Tibial nerve (tissue), 4 donors: ENCODE data around the gene RAP1B.

Experiments
- EP300 ChIP-seq, 2 donors: sonication (generic); formaldehyde crosslinking; IDR thresholded peaks; one replicate each; pipeline ENCODE4 v1.6.1; 2017; ENCODE audit warnings: antibody characterized with exemption in 2 of 2, mild to moderate bottlenecking in 1 of 2
- POLR2A ChIP-seq, 2 donors: fragments of 450-650 bp; IDR thresholded peaks; one replicate each; pipeline ENCODE4 v1.6.1; 2017; ENCODE audit warnings: antibody characterized with exemption in 2 of 2, mild to moderate bottlenecking in 2 of 2, moderate library complexity in 2 of 2
- TF ChIP-seq, protein P1 (sequence below), 5 experiments: fragments of 200-600 bp in 3 of 5; fragments of 450-650 bp in 2 of 5; sonication (generic) in 3 of 5; IDR thresholded peaks; one replicate each; pipeline ENCODE4 v1.5.1; 2016 to 2019; ENCODE audit warnings: antibody characterized with exemption in 5 of 5, mild to moderate bottlenecking in 3 of 5, moderate library complexity in 2 of 5

DNA sequence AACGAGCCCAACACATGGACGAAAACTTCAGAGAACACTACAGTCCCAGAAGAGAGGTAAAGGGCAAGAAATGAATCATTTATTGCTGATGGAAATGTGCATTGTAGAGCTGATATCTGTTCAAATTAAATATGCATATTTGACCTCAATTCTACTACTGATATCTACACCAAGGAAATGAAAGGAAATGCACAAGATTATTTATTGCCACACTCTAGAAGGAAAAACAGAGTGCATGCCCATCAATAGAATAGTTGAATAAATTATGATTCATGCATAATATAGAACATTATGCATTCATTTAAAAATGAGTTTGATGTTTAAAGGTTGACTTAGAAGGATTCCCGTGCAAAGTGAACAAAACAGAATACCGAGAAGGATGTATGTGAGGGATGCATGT, 60.5 kb downstream of the RAP1B start:
- TF ChIP-seq, protein P1, sequence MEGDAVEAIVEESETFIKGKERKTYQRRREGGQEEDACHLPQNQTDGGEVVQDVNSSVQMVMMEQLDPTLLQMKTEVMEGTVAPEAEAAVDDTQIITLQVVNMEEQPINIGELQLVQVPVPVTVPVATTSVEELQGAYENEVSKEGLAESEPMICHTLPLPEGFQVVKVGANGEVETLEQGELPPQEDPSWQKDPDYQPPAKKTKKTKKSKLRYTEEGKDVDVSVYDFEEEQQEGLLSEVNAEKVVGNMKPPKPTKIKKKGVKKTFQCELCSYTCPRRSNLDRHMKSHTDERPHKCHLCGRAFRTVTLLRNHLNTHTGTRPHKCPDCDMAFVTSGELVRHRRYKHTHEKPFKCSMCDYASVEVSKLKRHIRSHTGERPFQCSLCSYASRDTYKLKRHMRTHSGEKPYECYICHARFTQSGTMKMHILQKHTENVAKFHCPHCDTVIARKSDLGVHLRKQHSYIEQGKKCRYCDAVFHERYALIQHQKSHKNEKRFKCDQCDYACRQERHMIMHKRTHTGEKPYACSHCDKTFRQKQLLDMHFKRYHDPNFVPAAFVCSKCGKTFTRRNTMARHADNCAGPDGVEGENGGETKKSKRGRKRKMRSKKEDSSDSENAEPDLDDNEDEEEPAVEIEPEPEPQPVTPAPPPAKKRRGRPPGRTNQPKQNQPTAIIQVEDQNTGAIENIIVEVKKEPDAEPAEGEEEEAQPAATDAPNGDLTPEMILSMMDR (IDR thresholded peaks at IDR 0.05), result no peak
- TF ChIP-seq POLR2A (IDR thresholded peaks at IDR 0.05) (no peak), EP300 (IDR thresholded peaks at IDR 0.05) (no peak)
